Endothelial cell (in vitro differentiated cells): ENCODE results near the gene RTP5. TPM values are rescaled to one million over a fixed set of nuclear protein-coding genes. Genes with fewer than 3 reads are reported as not detected.

Experiments
- DNase-seq: peaks from one replicate; pipeline ENCODE4 v3.0.0; 2021; ENCODE audit warnings: low spot score
- H3K27ac Mint-ChIP-seq: one replicate; pipeline ENCODE4 v1.8.0; 2021; ENCODE audit warnings: mixed read lengths, inconsistent platforms; ENCODE audit not compliant: unreplicated experiment
- H3K27me3 Mint-ChIP-seq: one replicate; pipeline ENCODE4 v1.8.0; 2021; ENCODE audit warnings: mild to moderate bottlenecking, moderate library complexity, mixed read lengths, inconsistent platforms; ENCODE audit not compliant: unreplicated experiment
- H3K36me3 Mint-ChIP-seq: one replicate; pipeline ENCODE4 v1.8.0; 2021; ENCODE audit warnings: mild to moderate bottlenecking, low read depth, mixed read lengths, inconsistent platforms; ENCODE audit not compliant: unreplicated experiment
- H3K4me1 Mint-ChIP-seq: one replicate; pipeline ENCODE4 v1.8.0; 2021; ENCODE audit warnings: mild to moderate bottlenecking, mixed read lengths, inconsistent platforms; ENCODE audit not compliant: unreplicated experiment
- H3K4me3 Mint-ChIP-seq: one replicate; pipeline ENCODE4 v1.8.0; 2021; ENCODE audit warnings: mild to moderate bottlenecking, mixed read lengths, inconsistent platforms; ENCODE audit not compliant: unreplicated experiment
- H3K9me3 Mint-ChIP-seq: one replicate; pipeline ENCODE4 v1.8.0; 2021; ENCODE audit warnings: mixed read lengths, inconsistent platforms; ENCODE audit not compliant: unreplicated experiment
- CTCF ChIP-seq: fragments of 200-600 bp; sonication (generic); IDR thresholded peaks from one replicate; pipeline ENCODE4 v1.5.0; 2021; ENCODE audit warnings: antibody characterized with exemption; ENCODE audit not compliant: unreplicated experiment
- total RNA-seq: library from RNA; stranded (reverse); fragmentation: NEBNext Ultra II Directional; extraction: Animal tissue kit (Norgen Biotek cat#: 25700); gene quantifications from one replicate; pipeline ENCODE4 v1.2.1, GENCODE V29; 2021; ENCODE audit not compliant: unreplicated experiment

The RTP5 gene
- total RNA-seq, 1 donor from 2014 or later = not detected

GRCh38 chr2:241876528-241877196 lies 7.1 kb downstream of the RTP5 start:
- no peak overlapping the region for H3K27ac Mint-ChIP-seq
- DNase-seq = no peak
- H3K36me3 Mint-ChIP-seq = peaks cover 3% of the 10 kb centered on the region
- H3K9me3 Mint-ChIP-seq = no peaks in the 10 kb centered on the region
- peaks cover 4% of the 10 kb centered on the region for H3K4me1 Mint-ChIP-seq
- no peak overlapping the region for H3K4me3 Mint-ChIP-seq
- TF ChIP-seq CTCF = no peak
- peaks cover 2% of the 10 kb centered on the region for H3K27me3 Mint-ChIP-seq

GRCh38 chr2:241877197-241877685 lies 7.7 kb downstream of the RTP5 start:
- peaks cover 2% of the 10 kb centered on the region for H3K27me3 Mint-ChIP-seq

GRCh38 chr2:241877989-241878970 lies 8.8 kb downstream of the RTP5 start:
- DNase-seq = peak; percentile 86
- Mint-ChIP-seq H3K4me3 (no peak overlapping the region), H3K9me3 (no peaks in the 10 kb centered on the region), H3K4me1 (peaks cover 11% of the 10 kb centered on the region), H3K36me3 (peaks cover 7% of the 10 kb centered on the region), H3K27me3 (peaks cover 6% of the 10 kb centered on the region), H3K27ac (no peak overlapping the region)
- TF ChIP-seq CTCF = peak; percentile 60

More at GRCh38 chr2:241877197-241877685, 7.7 kb downstream of the RTP5 start:
- TF ChIP-seq CTCF = no peak
- no peak overlapping the region for H3K4me3 Mint-ChIP-seq
- peaks cover 4% of the 10 kb centered on the region for H3K4me1 Mint-ChIP-seq
- H3K27ac Mint-ChIP-seq = no peak overlapping the region
- H3K9me3 Mint-ChIP-seq = no peaks in the 10 kb centered on the region
- H3K36me3 Mint-ChIP-seq = peaks cover 3% of the 10 kb centered on the region
- no peak for DNase-seq

GRCh38 chr2:241879326-241879725 lies 9.8 kb downstream of the RTP5 start:
- Mint-ChIP-seq H3K4me3 (no peak overlapping the region), H3K4me1 (peaks cover 11% of the 10 kb centered on the region), H3K9me3 (no peaks in the 10 kb centered on the region)

More at GRCh38 chr2:241879326-241879725, 9.8 kb downstream of the RTP5 start:
- H3K27ac Mint-ChIP-seq = no peak overlapping the region
- no peak for DNase-seq
- peaks cover 6% of the 10 kb centered on the region for H3K27me3 Mint-ChIP-seq
- TF ChIP-seq CTCF = no peak
- H3K36me3 Mint-ChIP-seq = peaks cover 7% of the 10 kb centered on the region
